SK-N-SH (cell line): ENCODE data around the gene ABCG1. TPM values are rescaled to one million over a fixed set of nuclear protein-coding genes. Genes with fewer than 3 reads are reported as not detected.

Experiments used
- CTCF ChIA-PET: fragments of 300-600, 350-600 bp; formaldehyde crosslinking; extraction: SDS; loops from one replicate; lab custom pipeline; 2021; lab: Yijun Ruan, JAX
- POLR2A ChIA-PET: fragments of 350-600 bp; sonication (Branson Sonifier 250); formaldehyde crosslinking; extraction: SDS; loops from one replicate; lab custom pipeline; 2020; ENCODE audit warnings: antibody characterized with exemption, inconsistent platforms; lab: Yijun Ruan, JAX
- DNase-seq: peaks from one replicate; pipeline ENCODE4 v3.0.0; 2012
- H2AFZ ChIP-seq: fragments of 200-600 bp; sonication (generic); 2 replicates; pipeline ENCODE4 v1.8.1; 2016; ENCODE audit warnings: antibody characterized with exemption, mild to moderate bottlenecking, low read depth
- H3F3A ChIP-seq: fragments of 200-600 bp; sonication (generic); replicated peaks from 2 replicates; pipeline ENCODE3; 2016; ENCODE audit warnings: antibody characterized with exemption, mild to moderate bottlenecking; ENCODE audit not compliant: insufficient read depth
- H3K27ac ChIP-seq, 2 experiments: fragments of 200-500 bp in 1 of 2; fragments of 200-600 bp in 1 of 2; sonication (Bioruptor generic) in 1 of 2; sonication (generic), shearing (Covaris generic) in 1 of 2; 2 replicates each; pipeline versions ENCODE4 v1.5.1 to v1.6.1; 2014 to 2016; ENCODE audit warnings: low read depth in 2 of 2, inconsistent platforms in 1 of 2, low read length in 1 of 2, mild to moderate bottlenecking in 1 of 2, mixed read lengths in 1 of 2
- H3K27me3 ChIP-seq: fragments of 200-600 bp; sonication (generic), shearing (Covaris generic); 2 replicates; pipeline ENCODE4 v1.6.1; 2016; ENCODE audit warnings: mixed run types; ENCODE audit not compliant: insufficient read depth
- H3K36me3 ChIP-seq, 2 experiments: fragments of 200-500 bp in 1 of 2; fragments of 200-600 bp in 1 of 2; sonication (Bioruptor generic) in 1 of 2; sonication (generic) in 1 of 2; replicated peaks in 1 of 2; 2 replicates each; pipeline versions ENCODE3 to v1.5.1; 2014 to 2016; ENCODE audit warnings: low read length in 1 of 2, mild to moderate bottlenecking in 1 of 2; ENCODE audit not compliant: insufficient read depth in 2 of 2, control insufficient read depth in 1 of 2
- H3K4me1 ChIP-seq, 2 experiments: fragments of 200-500 bp in 1 of 2; fragments of 200-600 bp in 1 of 2; sonication (Bioruptor generic) in 1 of 2; sonication (generic), shearing (Covaris generic) in 1 of 2; 2 replicates each; pipeline versions ENCODE4 v1.5.1 to v1.6.1; 2014 to 2016; ENCODE audit warnings: low read depth in 1 of 2, low read length in 1 of 2, mixed run types in 1 of 2; ENCODE audit not compliant: insufficient read depth in 2 of 2, control insufficient read depth in 1 of 2
- H3K4me2 ChIP-seq: fragments of 200-600 bp; sonication (generic), shearing (Covaris generic); 2 replicates; pipeline ENCODE4 v1.6.1; 2017; ENCODE audit warnings: mixed run types
- H3K4me3 ChIP-seq, 2 experiments: fragments of 200-500 bp in 1 of 2; fragments of 200-600 bp in 1 of 2; sonication (Bioruptor generic) in 1 of 2; sonication (generic), shearing (Covaris generic) in 1 of 2; 2 replicates each; pipeline versions ENCODE4 v1.5.1 to v1.8.1; 2014 to 2016; ENCODE audit warnings: low read depth in 2 of 2, inconsistent platforms in 1 of 2, low read length in 1 of 2, mild to moderate bottlenecking in 1 of 2, mixed read lengths in 1 of 2, moderate library complexity in 1 of 2
- H3K79me2 ChIP-seq: fragments of 200-600 bp; sonication (generic); 2 replicates; pipeline ENCODE4 v1.8.1; 2017; ENCODE audit warnings: mild to moderate bottlenecking; ENCODE audit not compliant: insufficient read depth
- H3K9ac ChIP-seq: fragments of 200-600 bp; sonication (generic); 2 replicates; pipeline ENCODE4 v1.6.1; 2017; ENCODE audit warnings: mixed run types
- H3K9me2 ChIP-seq: fragments of 200-600 bp; sonication (generic); 2 replicates; pipeline ENCODE4 v1.6.1; 2017; ENCODE audit warnings: mixed run types
- H3K9me3 ChIP-seq: fragments of 200-600 bp; sonication (generic); 2 replicates; pipeline ENCODE4 v1.6.1; 2017; ENCODE audit warnings: mixed run types, mild to moderate bottlenecking, moderate library complexity
- H4K20me1 ChIP-seq: fragments of 200-600 bp; sonication (generic); 2 replicates; pipeline ENCODE4 v1.6.1; 2017; ENCODE audit warnings: mild to moderate bottlenecking, mixed run types; ENCODE audit not compliant: insufficient read depth
- CHD2 ChIP-seq: fragments of 150-350 bp; IDR thresholded peaks from 2 replicates; pipeline ENCODE4 v1.6.1; 2018; ENCODE audit warnings: low read length; ENCODE audit not compliant: partially characterized antibody
- CTCF ChIP-seq: fragments of 200-600 bp; sonication (generic); IDR thresholded peaks from 2 replicates; pipeline ENCODE4 v1.6.1; 2017; ENCODE audit warnings: antibody characterized with exemption, mild to moderate bottlenecking, moderate library complexity
- EP300 ChIP-seq, 2 experiments: IDR thresholded peaks; 2 replicates each; pipeline versions ENCODE4 v1.4.0 to v1.6.1; 2012; ENCODE audit warnings: borderline replicate concordance in 1 of 2, low read depth in 1 of 2, low read length in 1 of 2
- EZH2phosphoT487 ChIP-seq: fragments of 200-600 bp; sonication (generic); IDR thresholded peaks from 2 replicates; pipeline ENCODE4 v1.6.1; 2017; ENCODE audit warnings: low read depth, mixed run types, mild to moderate bottlenecking, antibody characterized with exemption, moderate library complexity, borderline replicate concordance
- JUND ChIP-seq: IDR thresholded peaks from 2 replicates; pipeline ENCODE4 v1.4.0; 2012
- PBX3 ChIP-seq: IDR thresholded peaks from 2 replicates; pipeline ENCODE4; 2012
- RAD21 ChIP-seq: IDR thresholded peaks from 2 replicates; pipeline ENCODE4 v1.6.1; 2012; ENCODE audit warnings: mild to moderate bottlenecking, low read length
- SIN3A ChIP-seq: IDR thresholded peaks from 2 replicates; pipeline ENCODE4 v1.6.1; 2012; ENCODE audit warnings: low read depth, mild to moderate bottlenecking, low read length, moderate library complexity, borderline replicate concordance
- USF1 ChIP-seq: IDR thresholded peaks from 2 replicates; pipeline ENCODE4 v1.4.0; 2012; ENCODE audit warnings: low read depth, borderline replicate concordance
- WGBS: methylation state at CpG from one replicate; pipeline ENCODE4 v1.1.6; 2017; ENCODE audit warnings: low lambda C conversion rate; 5-methylcytosine and 5-hydroxymethylcytosine counted together
- polyA plus RNA-seq, 3 experiments: library from polyadenylated mRNA; depleted of rRNA; stranded (reverse); fragments of >200 nt; gene quantifications; 2 replicates each; pipeline ENCODE4 v1.2.3, GENCODE V29; 2012

Gene ABCG1
- polyA plus RNA-seq, 1 of the 3 experiments (the other 2 are of a cell fraction): 0.07 TPM

GRCh38 chr21:42258885-42259407 lies 40.0 kb downstream of the ABCG1 start:
- POLR2A ChIA-PET: interaction anchor here (0.8 to 1.8 kb wide), 3 partner anchors 24 to 102 kb away, joined by 3 to 7 read pairs (median 4); no protein-coding TSS in a partner anchor
- Histone ChIP-seq H3K4me1 (peaks cover 0 to 48% of the 10 kb centered on the region in 2 experiments; a peak in 1 of 4 replicates), H3K9me2 (no peaks in the 10 kb centered on the region)
- 60% methylated on average over 8 of the region's 9 CpGs for WGBS
- TF ChIP-seq CTCF (0 out of 2 replicates have a peak, but pooled peaks have one; percentile 2), PBX3 (no peak), SIN3A (no peak), JUND (no peak)
- TF ChIP-seq, all 33 proteins: peak for 1
- H4K20me1 ChIP-seq: no peaks in the 10 kb centered on the region
- no peak overlapping the region for H3K4me2 ChIP-seq
- CTCF ChIA-PET: interaction anchor here (0.7 to 3.9 kb wide), 29 partner anchors 10 to 443 kb away, joined by 3 to 48 read pairs (median 4); partner anchors contain the start of gene ABCG1
- no peaks in the 10 kb centered on the region for H3K36me3 ChIP-seq
- H3K27ac ChIP-seq: peak overlapping the region in 1 of 2 experiments; percentile 71; a peak in 2 of 4 replicates
- H3F3A ChIP-seq: no peaks in the 10 kb centered on the region
- no peak overlapping the region for H3K4me3 ChIP-seq
- no peaks in the 10 kb centered on the region for H3K27me3 ChIP-seq
- no peaks in the 10 kb centered on the region for H3K9me3 ChIP-seq
- no peak for DNase-seq
- no peak overlapping the region for H2AFZ ChIP-seq
- no peak overlapping the region for H3K9ac ChIP-seq
- no peaks in the 10 kb centered on the region for H3K79me2 ChIP-seq

GRCh38 chr21:42260121-42260520 lies 41.2 kb downstream of the ABCG1 start:
- Histone ChIP-seq H3K9me3 (no peaks in the 10 kb centered on the region), H3K36me3 (no peaks in the 10 kb centered on the region), H3K27ac (no peak overlapping the region; a peak in 1 of 4 replicates), H3K4me3 (no peak overlapping the region), H3K79me2 (no peaks in the 10 kb centered on the region), H3K4me1 (peaks cover 0 to 45% of the 10 kb centered on the region in 2 experiments; a peak in 1 of 4 replicates), H2AFZ (no peak overlapping the region), H3F3A (no peaks in the 10 kb centered on the region), H3K9ac (no peak overlapping the region), H4K20me1 (no peaks in the 10 kb centered on the region), H3K4me2 (no peak overlapping the region), H3K27me3 (no peaks in the 10 kb centered on the region), H3K9me2 (no peaks in the 10 kb centered on the region)
- TF ChIP-seq RAD21 (no peak), EP300 (IDR thresholded peaks at IDR 0.05; ENCODE audit: borderline replicate concordance in 1 of 2, low read depth in 1 of 2, low read length in 1 of 2) (no peak), USF1 (no peak), CHD2 (no peak), EZH2phosphoT487 (no peak)
- CTCF ChIA-PET: interaction anchor here (0.7 to 3.9 kb wide), 8 partner anchors 13 to 115 kb away, joined by 3 to 48 read pairs (median 10); no protein-coding TSS in a partner anchor
- WGBS: no CpG with 5 or more reads among the region's 10 CpGs
- DNase-seq: no peak
- POLR2A ChIA-PET: interaction anchor here (0.6 kb wide), 1 partner anchor 63 kb away, joined by 5 read pairs; no protein-coding TSS in a partner anchor
